ENCODE data around the gene UGT2B28.
"Not testable (repeated sequence)": the region's sequence is repeated elsewhere in the genome, so short reads cannot be mapped to it uniquely, and the experiment has no call there.

Gene UGT2B28

DNA sequence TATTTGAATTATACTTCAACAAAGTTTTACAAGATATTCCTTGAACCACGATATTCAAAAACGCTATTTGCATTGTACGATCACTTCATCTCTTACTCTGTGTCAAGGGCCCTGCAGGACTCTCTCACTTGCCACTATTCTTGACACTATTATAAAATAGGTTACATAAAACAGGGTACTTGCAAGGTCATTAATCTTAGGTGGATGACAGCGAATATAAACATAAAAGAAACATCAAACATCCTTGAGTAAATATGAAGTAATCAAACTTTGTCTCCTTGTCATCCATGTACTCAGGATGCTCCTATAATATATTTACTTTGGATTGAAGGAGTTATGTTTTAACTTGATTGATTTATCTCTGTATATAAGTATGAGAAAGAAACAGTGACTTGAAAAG, at the start of gene UGT2B28:
Gene UGT2B28, plus strand, starts transcription at position 395 of the 400 bp plus-strand sequence. CDS start 26 bp downstream, outside the sequence.
- DNase-seq (ENCODE audit: low spot score), result not testable (repeated sequence)

DNA sequence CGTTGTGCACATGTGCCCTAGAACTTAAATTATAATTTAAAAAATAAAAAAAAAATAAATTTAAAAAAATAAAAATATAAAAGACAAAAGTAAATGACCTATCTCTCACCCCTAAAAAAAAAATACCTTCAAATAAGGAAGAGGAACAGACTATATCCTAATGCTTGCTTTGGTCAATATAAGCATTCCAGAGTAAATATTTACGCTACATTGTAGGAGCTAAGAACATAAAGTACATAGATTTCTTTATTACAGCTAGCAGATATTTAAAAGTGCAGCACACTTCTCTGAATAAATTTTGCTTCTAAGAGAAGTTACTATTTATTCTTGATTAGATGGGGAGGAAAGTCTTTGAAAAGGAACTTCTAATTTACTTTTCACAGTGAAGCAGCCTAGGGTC, 41.2 kb upstream of the UGT2B28 start:
- DNase-seq (ENCODE audit: low spot score), result no peak

DNA sequence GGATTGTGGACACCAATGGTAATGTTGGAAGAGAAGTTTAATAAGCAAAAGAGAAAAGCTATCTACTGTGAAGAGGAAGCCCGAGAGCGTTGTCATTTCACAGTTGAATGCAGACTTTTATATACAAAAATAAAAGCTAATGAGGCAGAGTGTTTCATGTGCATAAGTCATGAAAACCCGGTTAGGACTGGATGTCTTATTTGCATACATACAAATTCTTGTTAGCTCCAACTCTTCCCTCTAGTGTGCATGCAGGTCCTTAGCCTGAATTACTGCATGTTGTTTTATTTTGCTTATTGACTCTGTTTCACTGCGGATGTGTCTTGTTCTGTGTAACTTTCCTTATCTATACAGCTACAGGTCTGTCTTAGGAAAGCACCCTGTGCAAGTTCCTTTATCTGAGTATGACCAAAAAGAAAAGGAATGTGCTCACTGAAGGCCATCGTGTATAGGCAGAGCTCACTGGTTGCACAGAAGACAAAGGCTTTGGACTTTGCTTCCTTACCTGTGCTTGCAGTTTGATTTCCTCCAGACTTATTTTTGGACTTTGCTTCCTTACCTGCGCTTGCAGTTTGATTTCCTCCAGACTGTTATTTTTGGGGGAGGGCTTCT, 40.6 kb upstream of the UGT2B28 start:
- DNase-seq (ENCODE audit: low spot score), result no peak

DNA sequence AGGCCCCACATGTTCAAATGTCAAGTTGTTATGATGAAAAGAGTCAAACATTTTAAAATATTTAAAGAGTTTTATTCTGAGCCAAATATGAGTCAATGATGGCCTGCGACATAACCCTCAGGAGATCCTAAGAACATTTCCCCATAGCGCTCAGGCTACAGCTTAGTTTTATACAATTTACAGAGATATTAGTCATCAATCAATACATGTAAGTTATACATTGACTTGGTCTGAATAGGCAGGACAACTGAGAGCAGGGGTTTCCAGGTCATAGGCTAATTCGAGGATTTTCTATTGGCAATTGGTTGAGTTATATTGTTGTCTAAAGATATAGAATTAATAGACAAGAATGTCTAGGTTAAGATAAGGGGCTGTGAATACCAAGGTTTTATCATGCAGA, 39.5 kb upstream of the UGT2B28 start:
- not testable (repeated sequence) for DNase-seq (ENCODE audit: low spot score)

DNA sequence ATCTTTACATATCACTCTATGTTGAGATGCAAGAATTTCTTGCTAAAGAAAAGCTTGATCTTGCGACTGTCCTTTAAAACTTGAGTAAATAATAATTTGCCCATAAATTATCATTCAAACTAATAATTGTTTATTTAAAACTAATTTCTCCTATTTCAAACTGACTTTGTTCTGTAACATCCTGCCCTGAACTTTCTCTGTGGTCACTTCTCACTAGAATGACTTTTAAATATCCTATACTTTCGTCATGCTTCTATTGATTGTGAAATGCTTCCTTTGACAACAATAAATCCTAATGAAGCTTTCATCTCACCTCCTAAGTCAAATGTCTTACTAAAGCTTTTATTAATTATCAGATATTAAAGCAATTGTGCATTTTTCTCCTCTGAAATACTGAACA, 38.5 kb upstream of the UGT2B28 start:
- not testable (repeated sequence) for DNase-seq (ENCODE audit: low spot score)

DNA sequence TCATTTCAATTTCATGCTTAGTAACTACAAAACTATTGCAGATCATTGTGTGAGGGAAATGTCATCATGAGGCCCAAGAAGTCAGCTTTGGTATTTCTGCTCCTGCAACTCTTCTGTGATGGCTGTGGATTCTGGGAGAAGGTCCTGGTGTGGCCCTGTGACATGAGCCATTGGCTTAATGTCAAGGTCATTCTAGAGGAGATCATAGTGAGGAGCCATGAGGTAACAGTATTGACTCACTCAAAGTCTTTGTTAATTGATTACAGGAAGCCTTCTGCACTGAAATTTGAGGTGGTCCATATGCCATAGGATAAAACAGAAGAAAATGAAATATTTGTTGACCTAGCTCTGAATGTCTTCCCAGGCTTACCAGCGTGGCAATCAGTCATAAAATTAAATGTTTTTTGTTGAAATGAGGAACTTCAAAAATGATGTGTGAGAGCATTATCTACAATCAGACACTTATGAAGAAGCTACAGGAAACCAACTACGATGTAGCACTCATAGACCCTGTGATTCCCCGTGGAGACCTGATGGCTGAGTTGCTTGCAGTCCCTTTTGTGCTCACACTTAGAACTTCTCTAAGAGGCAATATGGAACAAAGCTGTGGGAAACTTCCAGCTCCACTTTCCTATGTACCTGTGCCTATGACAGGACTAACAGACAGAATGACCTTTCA, 37.6 kb upstream of the UGT2B28 start:
- not testable (repeated sequence) for DNase-seq (ENCODE audit: low spot score)

DNA sequence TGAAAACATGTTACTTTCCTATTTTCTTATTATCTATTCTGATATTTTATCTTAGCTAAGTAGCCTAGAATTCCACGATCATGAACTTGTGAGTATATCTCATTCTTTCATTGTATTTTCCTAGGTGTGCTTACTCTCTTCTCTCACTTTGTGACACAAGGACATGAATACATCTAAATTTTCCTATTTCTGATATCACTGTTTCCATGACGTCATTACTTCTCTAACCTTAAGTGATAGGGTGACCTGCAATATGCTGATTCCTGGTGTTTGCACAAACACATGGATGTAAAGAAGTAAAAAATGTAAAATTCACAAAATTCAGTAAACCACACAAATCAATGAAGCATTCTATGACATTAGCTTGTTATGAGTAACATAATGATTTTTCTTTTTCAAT, 29.4 kb upstream of the UGT2B28 start:
- DNase-seq (ENCODE audit: low spot score), result not testable (repeated sequence)

DNA sequence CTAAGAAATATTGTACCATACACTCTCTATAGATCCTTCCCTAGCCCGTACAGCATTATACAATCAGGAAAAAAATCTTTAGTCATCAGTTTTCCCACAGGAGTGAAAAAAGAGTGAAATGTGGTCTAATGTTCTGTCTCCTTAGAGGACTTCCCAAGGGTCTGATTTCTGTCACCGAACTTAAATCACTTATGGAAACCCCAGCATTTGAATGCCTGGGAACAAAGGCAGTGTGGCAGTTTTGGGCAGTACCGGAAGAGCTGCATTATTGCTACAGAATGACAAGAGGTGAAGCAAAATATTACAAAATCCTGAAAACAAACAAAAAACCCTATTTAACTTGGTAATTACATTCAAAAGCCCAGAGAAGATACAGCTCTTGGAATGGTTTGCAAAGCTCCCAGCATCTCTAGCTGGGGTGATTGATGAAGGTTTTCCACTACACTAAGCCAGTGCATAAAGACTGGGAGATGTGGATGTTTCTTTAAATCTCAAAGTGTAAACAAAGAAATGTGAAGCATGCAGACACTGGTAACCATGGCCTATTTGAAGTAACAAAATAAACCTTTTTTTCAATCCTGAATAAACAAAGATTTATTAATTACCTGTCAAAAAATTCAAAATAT, 27.0 kb upstream of the UGT2B28 start:
- not testable (repeated sequence) for DNase-seq (ENCODE audit: low spot score)

DNA sequence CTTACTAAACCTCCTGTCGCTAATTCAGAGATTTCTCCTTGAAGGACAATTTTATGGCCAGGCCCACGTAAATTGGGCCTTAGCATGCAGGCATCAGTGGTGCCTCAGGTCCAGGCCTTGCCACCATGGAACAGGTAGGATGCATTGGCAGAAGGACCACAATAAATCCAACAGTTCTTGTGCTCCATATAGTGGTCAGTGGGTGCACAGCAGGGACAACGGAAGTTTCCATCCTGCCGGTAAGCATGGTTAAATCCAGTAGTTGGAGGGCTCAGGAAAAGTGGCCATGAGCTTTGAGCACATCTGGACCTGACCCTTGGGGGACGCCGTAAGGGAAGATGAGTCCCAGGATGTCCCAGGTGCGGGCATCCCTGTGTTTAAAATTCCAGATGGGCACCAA, 11.7 kb upstream of the UGT2B28 start:
- DNase-seq (ENCODE audit: low spot score), result not testable (repeated sequence)

DNA sequence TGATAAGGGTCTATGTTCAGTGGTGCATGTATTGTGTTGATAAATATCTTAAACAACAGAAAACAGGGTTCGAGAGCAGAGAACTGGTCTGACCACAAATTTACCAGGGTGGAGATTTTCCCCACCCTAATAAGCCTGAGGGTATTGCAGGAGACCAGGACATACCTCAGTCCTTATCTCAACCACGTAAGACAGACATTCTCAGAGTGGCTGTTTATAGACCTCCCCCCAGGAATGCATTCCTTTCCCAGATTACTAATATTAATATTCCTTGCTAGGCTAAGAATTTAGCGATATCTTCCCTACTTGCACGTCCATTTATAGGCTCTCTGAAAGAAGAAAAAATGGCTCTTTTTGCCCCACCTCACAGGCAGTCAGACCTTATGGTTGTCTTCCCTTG, 16.1 kb downstream of the UGT2B28 start:
- DNase-seq (ENCODE audit: low spot score), result not testable (repeated sequence)

DNA sequence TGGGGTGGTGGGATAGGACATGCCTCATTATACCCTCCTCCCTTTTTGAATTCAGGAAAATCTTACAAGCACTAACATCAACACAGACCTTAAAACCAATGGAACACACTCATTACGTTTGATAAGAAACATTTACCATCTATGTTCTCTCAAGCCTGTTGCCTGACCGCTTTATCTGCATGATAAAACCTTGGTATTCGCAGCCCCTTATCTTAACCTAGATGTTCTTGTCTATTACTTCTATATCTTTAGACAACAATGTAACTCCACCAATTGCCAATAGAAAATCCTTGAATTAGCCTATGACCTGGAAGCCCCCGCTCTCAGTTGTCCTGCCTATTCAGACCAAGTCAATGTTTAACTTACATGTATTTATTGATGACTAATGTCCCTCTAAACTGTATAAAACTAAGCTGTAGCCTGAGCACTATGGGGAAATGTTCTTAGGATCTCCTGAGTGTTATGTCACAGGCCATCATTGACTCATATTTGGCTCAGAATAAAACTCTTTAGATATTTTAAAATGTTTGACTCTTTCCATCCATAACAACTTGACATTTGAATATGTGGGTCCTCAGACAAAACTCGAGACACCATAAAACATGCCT, 28.3 kb downstream of the UGT2B28 start:
- not testable (repeated sequence) for DNase-seq (ENCODE audit: low spot score)

DNA sequence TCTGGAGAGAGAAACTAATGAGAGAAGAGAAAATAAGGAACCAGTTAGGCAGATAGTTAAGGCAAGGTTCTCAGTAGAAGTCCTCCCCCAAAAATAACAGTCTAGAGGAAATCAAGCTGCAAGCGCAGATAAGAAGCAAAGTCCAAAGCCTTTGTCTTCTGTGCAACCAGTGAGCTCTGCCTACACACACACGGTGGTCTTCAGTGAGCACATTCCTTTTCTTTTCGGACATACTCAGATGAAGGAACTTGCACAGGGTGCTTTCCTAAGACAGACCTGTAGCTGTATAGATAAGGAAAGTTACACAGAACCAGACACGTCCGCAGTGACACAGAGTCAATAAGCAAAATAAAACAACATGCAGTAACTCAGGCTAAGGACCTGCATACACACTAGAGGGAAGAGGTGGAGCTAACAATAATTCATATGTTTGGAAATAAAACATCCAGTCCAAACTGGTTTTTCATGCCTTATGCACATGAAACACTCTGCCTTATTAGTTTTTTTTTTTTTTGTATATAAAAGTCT, 29.3 kb downstream of the UGT2B28 start:
- DNase-seq (ENCODE audit: low spot score), result not testable (repeated sequence)

DNA sequence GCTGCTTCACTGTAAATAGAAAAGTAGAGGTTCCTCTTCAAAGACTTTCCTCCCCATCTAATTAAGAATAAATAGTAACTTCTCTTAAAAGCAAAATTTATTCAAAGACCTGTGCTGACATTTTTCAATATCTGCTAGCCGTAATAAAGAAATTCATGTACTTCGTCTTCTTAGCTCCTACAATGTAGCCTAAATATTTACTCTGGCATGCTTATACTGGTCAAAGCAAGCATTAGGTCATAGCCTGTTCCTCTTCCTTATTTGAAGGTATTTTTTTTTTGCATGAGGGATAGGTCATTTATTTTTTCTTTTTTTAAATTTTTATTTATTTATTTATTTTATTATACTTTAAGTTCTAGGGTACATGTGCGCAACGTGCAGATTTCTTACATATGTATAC, 30.0 kb downstream of the UGT2B28 start:
- not testable (repeated sequence) for DNase-seq (ENCODE audit: low spot score)

DNA sequence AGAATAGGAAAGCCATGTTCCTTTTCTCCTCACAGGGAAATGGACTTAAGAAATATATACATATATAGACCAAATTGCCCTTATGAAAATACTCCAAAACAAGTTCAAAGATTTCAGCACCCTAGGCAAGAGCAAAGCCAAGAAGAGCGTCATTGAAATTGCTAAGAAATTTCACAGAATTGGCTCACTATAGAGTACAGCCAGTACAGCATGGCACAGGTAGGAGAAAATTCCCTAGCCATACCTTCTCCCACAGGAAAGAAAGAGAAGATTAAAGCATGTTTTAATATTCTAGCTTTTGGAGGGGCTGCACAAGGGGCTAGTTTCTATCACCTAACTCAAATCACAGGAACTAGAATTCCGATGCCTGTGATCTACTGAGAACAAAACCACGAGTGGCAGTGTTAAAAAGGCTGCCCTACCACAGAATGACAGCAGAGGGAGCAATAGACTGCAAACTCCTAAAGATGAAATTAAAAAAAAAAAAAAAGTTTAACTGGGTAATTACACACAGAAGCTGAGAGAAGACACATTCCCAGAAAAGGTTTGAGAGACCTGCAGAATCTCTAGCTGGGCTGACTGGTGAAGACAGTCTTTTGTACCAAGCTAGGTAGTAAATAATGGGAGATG, 37.5 kb downstream of the UGT2B28 start:
- DNase-seq (ENCODE audit: low spot score), result not testable (repeated sequence)

DNA sequence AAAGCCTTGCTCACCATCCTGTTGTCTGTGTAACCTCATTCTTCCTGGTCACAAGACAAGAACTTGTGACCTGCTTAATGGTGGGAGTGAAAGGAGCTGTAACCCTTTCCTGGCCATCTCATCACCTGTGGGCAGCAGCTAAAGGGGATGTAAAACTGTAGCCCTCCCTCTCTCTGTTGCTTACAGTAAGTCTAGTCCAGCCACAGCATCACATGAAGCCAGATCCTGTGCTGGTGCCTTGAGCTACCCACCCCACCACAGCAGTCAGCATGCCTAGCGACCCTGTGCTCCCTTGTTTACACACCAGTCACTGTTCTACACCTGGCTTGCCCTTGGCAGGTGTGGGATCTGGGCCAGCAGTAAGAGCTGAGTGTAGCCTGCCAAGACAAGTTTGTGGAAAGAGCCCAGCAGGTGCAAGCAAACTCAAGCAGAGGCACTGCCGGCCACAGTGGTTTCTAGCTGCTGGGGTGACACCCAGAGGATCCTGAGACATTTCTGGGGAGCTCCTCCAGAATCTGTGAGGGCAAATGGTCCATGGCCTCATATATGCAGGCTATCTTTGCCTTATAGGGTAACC, 41.0 kb downstream of the UGT2B28 start:
- no peak for DNase-seq (ENCODE audit: low spot score)

DNA sequence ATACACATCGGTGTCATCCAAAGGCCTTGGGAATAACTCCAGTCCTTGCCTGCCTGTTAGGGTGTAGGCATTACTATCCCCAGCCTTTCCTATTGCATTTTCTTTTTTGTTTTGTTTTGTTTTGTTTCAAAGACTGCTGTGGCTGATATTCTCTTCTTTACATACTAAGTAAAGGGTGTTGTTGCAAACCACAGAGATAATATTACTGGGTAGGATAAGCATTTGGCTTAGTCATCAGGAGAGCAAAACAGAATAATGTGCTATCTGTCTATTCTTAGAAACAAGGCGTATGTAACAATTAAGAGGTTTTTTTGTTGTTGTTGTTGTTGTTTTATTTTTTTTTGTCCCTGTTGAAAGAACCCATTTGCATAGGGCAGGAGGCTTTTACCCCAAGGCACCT, 41.8 kb downstream of the UGT2B28 start:
- no peak for DNase-seq (ENCODE audit: low spot score)

DNA sequence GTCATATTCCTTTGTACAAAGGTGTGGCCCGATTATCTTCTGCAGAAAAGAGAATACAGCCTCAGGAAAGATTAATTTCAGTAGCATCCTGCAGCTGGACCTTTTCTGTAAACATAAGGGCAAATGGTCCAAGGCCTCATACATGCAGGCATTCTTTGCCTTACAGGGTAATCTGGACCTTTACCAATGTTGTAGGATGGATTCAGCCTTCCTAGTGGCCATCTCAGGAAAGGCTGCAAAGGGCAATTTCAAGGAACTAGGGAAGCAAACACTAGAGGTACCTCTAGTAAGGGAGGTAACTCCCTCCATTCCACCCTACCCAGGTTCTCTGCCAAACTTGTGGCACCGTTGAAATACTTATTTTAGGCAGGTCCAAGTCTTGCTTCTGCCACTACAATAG, 43.0 kb downstream of the UGT2B28 start:
- DNase-seq (ENCODE audit: low spot score), result no peak

DNA sequence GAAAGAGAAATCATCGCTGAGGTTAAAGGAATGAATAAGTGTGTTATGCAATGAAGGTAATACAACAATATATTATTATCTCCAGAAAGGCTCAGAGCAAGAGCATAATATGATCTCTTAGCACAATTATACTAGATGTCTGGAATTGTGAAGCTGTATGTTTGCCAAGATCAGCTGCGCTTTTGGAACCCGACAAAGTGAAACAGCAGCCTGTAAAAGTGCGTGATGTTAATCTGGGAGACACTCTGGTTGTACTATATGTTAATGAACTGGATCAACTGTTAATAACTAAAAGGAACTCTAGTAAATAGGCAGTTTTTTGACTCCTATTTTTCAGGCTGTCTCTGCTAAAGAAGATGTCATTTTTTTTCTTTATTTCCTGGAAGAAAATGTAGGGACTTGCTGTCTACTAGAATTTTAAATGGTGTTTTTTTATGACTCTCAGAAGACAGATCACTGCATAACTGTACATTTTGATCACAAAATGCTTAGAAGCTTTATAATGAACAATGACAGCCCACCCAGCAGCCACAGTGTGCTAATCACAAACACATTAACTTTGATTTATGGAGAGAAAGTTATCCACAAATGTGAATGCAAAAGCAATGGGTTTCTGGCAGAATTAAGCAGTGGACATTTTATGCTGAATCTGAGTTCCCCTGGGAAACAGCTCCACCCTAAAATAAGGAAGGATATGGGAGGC, 50.2 kb downstream of the UGT2B28 start:
- no peak for DNase-seq (ENCODE audit: low spot score)

DNA sequence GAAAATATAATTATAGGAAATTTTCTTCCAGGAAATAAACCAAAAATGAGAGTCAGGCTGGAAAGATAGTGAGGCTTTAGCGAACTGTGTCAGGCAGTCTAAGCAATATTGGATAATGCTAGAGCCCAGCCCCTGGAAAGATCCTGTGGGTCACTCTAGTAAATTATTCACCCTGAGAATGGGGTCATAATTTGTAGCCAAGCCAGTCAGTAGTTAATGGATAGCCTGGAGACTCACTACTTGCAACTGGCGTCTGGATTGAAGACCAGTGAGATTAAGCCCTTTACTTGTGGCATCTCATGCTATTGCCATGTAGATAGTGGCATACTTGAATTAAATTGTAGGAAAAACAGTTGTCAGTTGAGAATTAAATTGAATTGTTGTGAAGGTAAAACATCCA, 51.0 kb downstream of the UGT2B28 start:
- DNase-seq (ENCODE audit: low spot score), result not testable (repeated sequence)

DNA sequence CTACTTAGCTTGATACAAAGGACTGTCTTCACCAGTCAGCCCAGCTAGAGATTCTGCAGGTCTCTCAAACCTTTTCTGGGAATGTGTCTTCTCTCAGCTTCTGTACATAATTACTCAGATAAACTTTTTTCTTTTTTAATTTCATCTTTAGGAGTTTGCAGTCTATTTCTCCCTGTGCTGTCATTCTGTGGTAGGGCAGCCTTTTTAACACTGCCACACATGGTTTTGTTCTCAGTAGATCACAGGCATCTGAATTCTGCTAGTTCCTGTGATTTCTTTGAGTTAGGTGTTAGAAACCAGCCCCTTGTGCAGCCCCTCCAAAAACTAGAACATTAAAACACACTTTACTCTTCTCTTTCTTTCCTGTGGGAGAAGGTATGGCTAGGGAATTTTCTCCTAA, 55.2 kb downstream of the UGT2B28 start:
- DNase-seq (ENCODE audit: low spot score), result not testable (repeated sequence)

DNA sequence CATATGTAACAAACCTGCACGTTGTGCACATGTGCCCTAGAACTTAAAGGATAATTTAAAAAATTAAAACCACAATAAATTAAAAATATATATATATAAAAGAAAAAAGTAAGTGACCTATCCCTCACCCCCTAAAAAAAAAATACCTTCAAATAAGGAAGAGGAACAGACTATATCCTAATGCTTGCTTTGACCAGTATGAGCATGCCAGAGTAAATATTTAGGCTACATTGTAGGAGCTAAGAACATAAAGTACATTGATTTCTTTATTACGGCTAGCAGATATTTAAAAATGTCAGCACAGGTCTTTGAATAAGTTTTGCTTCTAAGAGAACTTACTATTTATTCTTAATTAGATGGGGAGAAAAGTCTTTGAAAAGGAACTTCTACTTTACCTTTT, 62.8 kb downstream of the UGT2B28 start:
- DNase-seq (ENCODE audit: low spot score), result not testable (repeated sequence)

Data from HuH-7 (cell line).